ENCODE measurements around the gene CYP2U1.

CYP2U1 gene

DNA sequence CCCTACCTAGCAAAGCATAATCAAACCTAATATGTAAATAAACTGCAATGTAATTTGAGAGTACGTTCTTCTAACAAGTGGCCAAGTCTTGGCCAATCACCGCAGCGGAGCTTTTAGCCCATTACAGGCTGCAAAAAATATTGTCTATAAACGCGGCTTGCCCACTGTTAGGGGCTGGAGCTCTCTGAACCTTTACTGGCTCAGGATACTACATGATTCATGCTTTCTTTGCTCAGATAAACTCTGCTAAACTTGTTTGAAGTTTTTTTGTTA is 57.4 kb downstream of the CYP2U1 start:
- TF ChIP-seq, protein P1, sequence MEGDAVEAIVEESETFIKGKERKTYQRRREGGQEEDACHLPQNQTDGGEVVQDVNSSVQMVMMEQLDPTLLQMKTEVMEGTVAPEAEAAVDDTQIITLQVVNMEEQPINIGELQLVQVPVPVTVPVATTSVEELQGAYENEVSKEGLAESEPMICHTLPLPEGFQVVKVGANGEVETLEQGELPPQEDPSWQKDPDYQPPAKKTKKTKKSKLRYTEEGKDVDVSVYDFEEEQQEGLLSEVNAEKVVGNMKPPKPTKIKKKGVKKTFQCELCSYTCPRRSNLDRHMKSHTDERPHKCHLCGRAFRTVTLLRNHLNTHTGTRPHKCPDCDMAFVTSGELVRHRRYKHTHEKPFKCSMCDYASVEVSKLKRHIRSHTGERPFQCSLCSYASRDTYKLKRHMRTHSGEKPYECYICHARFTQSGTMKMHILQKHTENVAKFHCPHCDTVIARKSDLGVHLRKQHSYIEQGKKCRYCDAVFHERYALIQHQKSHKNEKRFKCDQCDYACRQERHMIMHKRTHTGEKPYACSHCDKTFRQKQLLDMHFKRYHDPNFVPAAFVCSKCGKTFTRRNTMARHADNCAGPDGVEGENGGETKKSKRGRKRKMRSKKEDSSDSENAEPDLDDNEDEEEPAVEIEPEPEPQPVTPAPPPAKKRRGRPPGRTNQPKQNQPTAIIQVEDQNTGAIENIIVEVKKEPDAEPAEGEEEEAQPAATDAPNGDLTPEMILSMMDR (conservative IDR thresholded peaks at IDR 0.05; ENCODE audit: low read depth, low read length), result no peak
- no peak overlapping the region for H3K4me3 ChIP-seq (ENCODE audit: low read depth, low read length)
- no peak for DNase-seq (ENCODE audit: low read depth)

DNA sequence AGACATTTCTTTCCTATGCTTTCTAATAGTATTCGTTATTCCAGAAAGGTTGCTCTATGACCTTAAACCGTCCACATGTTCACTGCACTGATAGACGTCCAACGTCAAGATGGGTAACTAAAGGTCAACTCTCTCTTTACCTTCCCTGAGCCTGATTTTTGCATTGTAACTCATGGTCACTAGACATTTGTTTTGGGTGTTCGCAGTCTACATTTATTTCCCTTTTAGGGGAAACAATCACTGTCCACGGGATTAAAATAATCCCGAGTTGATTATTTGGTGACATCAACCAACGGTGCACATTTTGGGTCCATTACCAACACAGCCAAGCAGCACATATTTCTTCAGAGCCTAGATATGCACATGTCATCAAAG is 57.8 kb downstream of the CYP2U1 start:
- no peak for DNase-seq (ENCODE audit: low read depth)
- TF ChIP-seq, protein P1 (conservative IDR thresholded peaks at IDR 0.05; ENCODE audit: low read depth, low read length), result no peak
- peak overlapping the region; percentile 96 for H3K4me3 ChIP-seq (ENCODE audit: low read depth, low read length)

DNA sequence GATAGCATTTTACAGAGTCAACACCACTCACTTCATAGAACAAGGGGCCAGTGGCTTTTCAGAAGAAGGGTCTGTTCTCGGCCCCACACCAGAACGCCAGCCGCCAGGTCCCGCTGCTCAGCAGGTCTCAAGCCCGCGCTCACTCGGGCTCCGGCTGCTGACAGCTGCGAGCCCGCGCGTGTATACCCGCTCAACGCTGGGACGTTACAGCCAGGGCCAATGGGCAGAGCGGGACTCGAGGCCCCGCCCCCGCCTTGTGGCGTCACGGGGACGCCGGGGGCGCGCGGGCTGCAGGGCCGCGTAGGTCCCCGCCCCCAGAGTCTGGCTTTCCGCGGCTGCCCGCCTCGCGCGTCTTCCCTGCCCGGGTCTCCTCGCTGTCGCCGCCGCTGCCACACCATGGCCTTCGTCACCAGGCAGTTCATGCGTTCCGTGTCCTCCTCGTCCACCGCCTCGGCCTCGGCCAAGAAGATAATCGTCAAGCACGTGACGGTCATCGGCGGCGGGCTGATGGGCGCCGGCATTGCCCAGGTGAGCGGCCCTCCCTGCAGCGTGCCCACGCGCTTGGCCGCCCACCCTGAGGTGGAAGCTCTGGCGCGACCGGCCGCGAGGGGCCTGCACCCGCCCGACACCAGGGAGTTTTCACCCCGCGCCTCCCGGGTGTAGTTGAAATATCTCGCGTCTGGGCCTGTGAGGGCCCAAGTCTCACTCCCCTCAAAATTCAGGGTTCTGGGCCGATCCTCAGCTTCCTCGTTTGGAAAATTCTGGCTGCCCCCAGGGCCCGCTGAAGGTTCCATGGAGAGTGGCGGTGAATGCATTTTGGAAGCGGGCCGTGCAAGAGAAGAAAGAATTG is 58.4 kb downstream of the CYP2U1 start, which contains the start of gene HADH:
Gene HADH (plus strand): TSS at position 353 of the 850 bp plus-strand sequence. CDS start 44 bp downstream, at position 397.
- TF ChIP-seq, protein P1 (conservative IDR thresholded peaks at IDR 0.05; ENCODE audit: low read depth, low read length), result no peak
- peak; percentile 92 for DNase-seq (ENCODE audit: low read depth)
- H3K4me3 ChIP-seq (ENCODE audit: low read depth, low read length), result peak within 1 kb of the TSS; percentile 96

DNA sequence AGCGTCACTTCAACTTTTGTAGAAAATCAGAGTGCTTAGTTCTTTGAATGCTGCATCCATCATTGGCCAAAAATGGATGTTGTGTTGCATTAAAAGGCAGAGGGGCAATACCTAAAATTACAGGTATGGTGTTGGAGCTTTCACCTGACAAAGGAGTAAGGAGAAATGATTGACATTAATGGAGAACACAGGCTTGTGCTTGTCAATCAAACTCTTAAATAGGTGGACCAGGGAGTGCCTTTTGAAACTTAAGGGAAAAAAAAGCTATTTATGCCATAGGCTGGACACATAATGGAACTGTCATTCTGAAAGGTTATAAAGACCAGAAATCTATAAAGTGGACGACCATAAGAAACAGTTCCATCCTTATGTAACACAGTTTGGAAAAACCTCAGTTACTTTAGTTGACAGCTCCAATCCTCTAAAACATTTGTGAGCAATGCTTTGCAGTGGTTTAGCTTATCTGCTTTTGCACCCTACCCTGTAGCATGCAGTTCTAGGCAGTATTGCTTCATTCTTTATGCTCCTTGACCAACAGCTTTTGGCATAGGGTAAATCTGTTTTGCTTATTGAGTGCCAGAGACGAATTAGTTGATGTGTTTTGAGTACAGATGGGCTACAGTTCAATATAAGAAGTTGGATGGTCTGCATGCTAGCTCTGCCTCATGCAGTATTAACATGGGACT is 60.7 kb downstream of the CYP2U1 start:
- DNase-seq (ENCODE audit: low read depth), result peak; percentile 46
- no peak overlapping the region for H3K4me3 ChIP-seq (ENCODE audit: low read depth, low read length)
- TF ChIP-seq, protein P1 (conservative IDR thresholded peaks at IDR 0.05; ENCODE audit: low read depth, low read length), result no peak

DNA sequence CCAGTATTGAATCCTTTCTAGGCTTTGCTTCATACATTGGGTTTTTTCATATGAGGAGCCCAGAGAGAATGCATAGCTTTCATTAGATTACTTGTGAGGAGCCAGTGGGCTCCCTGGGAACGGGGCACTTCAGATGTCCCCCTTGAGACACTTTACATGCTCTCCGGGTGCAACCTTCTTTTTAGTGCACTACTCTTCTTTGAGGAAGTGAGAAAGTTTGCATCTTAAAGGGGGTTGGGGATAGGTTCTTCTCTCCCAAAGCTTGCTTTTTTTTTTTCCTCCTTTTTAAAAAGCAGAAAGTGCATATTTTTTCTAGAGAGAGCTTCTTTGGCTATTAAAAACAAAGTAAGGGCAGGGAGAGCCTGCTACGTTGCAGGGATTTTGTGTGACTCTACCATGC is 62.6 kb downstream of the CYP2U1 start:
- no peak overlapping the region for H3K4me3 ChIP-seq (ENCODE audit: low read depth, low read length)
- TF ChIP-seq, protein P1 (conservative IDR thresholded peaks at IDR 0.05; ENCODE audit: low read depth, low read length), result no peak
- DNase-seq (ENCODE audit: low read depth), result no peak

DNA sequence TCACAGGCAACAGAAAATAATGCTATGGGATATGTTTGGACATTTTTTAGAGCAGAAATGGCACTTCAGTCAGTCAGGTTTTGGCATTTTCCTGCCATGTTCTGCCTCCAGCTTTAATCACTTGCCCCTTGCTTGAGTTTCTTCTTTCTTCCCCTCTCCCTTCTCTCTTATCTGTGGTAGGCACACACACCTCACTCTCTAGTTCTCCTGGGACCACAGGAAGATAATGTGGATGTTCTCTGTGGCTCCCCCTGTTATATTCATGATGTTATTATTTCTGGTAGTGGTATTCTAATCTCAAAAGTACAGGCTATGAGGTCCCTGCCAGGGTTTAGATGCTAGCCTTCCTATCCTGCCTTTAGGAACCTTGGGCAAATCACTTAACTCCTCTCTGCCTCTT is 63.5 kb downstream of the CYP2U1 start:
- H3K4me3 ChIP-seq (ENCODE audit: low read depth, low read length), result no peak overlapping the region
- DNase-seq (ENCODE audit: low read depth), result no peak
- TF ChIP-seq, protein P1 (conservative IDR thresholded peaks at IDR 0.05; ENCODE audit: low read depth, low read length), result no peak
